ENCODE results near the gene SLC49A3.

DNA sequence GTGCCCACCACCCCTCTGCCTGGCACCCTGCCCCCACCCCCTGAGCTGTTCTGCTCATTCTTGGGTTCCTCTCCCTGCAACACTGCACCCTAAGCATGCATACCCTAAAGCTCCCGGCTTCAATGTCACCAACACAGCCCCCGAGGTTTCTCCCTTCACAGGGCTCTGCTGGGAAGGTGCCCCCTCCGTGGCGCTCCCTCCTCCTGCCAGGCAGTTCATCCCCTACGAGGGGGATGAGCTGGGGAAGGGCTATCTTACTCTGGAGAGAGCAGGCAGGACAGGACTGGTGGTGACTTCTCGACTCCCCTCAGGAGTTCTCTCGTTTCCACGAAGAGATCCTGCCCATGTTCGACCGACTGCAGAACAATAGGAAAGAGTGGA is 21.4 kb downstream of the SLC49A3 start:
- TF ChIP-seq, protein P1, sequence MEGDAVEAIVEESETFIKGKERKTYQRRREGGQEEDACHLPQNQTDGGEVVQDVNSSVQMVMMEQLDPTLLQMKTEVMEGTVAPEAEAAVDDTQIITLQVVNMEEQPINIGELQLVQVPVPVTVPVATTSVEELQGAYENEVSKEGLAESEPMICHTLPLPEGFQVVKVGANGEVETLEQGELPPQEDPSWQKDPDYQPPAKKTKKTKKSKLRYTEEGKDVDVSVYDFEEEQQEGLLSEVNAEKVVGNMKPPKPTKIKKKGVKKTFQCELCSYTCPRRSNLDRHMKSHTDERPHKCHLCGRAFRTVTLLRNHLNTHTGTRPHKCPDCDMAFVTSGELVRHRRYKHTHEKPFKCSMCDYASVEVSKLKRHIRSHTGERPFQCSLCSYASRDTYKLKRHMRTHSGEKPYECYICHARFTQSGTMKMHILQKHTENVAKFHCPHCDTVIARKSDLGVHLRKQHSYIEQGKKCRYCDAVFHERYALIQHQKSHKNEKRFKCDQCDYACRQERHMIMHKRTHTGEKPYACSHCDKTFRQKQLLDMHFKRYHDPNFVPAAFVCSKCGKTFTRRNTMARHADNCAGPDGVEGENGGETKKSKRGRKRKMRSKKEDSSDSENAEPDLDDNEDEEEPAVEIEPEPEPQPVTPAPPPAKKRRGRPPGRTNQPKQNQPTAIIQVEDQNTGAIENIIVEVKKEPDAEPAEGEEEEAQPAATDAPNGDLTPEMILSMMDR (conservative IDR thresholded peaks at IDR 0.05 in 1 of 2, IDR thresholded peaks at IDR 0.05 in 1 of 2; ENCODE audit: extremely low read depth in 1 of 2, insufficient read depth in 1 of 2, low read depth in 1 of 2, low read length in 2 of 2): no peak
- no peak for TF ChIP-seq EZH2 (IDR thresholded peaks at IDR 0.05; ENCODE audit: borderline replicate concordance, low read length)

Data from mammary epithelial cell (primary cell).